PC-3 (cell line): ENCODE results near the gene IPO4.

Source experiments
- CTCF ChIP-seq: fragments of 300-600 bp; sonication (generic); conservative IDR thresholded peaks from 2 replicates; pipeline ENCODE4 v1.5.1; 2017; ENCODE audit warnings: antibody characterized with exemption, low read depth, mild to moderate bottlenecking, low read length
- EZH2 ChIP-seq: fragments of 300-600 bp; sonication (generic); IDR thresholded peaks from one replicate; pipeline ENCODE4 v1.6.1; 2017; ENCODE audit warnings: antibody characterized with exemption, mild to moderate bottlenecking, low read length; ENCODE audit not compliant: unreplicated experiment
- EZH2phosphoT487 ChIP-seq: fragments of 300-600 bp; sonication (generic); IDR thresholded peaks from 2 replicates; pipeline ENCODE4 v1.6.1; 2018; ENCODE audit warnings: mild to moderate bottlenecking, antibody characterized with exemption, low read length, borderline replicate concordance

- TF ChIP-seq CTCF (no peak), EZH2phosphoT487 (no peak), EZH2 (no peak)
These were observed 10.7 kb downstream of the IPO4 start for GRCh38 chr14:24177891-24178290.
